Fibroblast of peridontal ligament (primary cell): ENCODE data around the gene SBSN.

Experiments
- DNase-seq: peaks from one replicate; pipeline ENCODE4 v3.0.0-alpha.2; 2010; ENCODE audit errors: extremely low read depth

Gene SBSN

GRCh38 chr19:35528218-35529038, at the start of gene SBSN:
SBSN (minus strand) TSS chr19:35528311; CDS start chr19:35528281, 30 bp downstream.
- peak; percentile 72 for DNase-seq

GRCh38 chr19:35571406-35571965, 43.4 kb upstream of the SBSN start:
- no peak for DNase-seq

- DNase-seq, result no peak
Observed at GRCh38 chr19:35569281-35569781, 41.2 kb upstream of the SBSN start.

- no peak for DNase-seq
Observed at GRCh38 chr19:35566738-35567137, 38.6 kb upstream of the SBSN start.

GRCh38 chr19:35565016-35565856, 37.1 kb upstream of the SBSN start:
- no peak for DNase-seq

GRCh38 chr19:35563207-35563829, 35.2 kb upstream of the SBSN start, which contains the start of gene ATP4A:
ATP4A (minus strand) TSS chr19:35563658; CDS start chr19:35563629, 29 bp downstream.
- DNase-seq, result no peak

GRCh38 chr19:35562776-35563175, 34.7 kb upstream of the SBSN start:
- no peak for DNase-seq

GRCh38 chr19:35562336-35562735, 34.2 kb upstream of the SBSN start:
- no peak for DNase-seq

GRCh38 chr19:35561436-35561835, 33.3 kb upstream of the SBSN start:
- DNase-seq, result no peak

GRCh38 chr19:35560677-35561076, 32.6 kb upstream of the SBSN start:
- DNase-seq, result no peak

- no peak for DNase-seq
Observed at GRCh38 chr19:35560271-35560670, 32.2 kb upstream of the SBSN start.

- no peak for DNase-seq
Observed at GRCh38 chr19:35559781-35560180, 31.7 kb upstream of the SBSN start.

GRCh38 chr19:35559281-35559659, 31.2 kb upstream of the SBSN start:
- no peak for DNase-seq

- DNase-seq, result no peak
Observed at GRCh38 chr19:35558400-35559280, 30.5 kb upstream of the SBSN start.

GRCh38 chr19:35557539-35558399, 29.7 kb upstream of the SBSN start:
- peak; percentile 6 for DNase-seq

- no peak for DNase-seq
Observed at GRCh38 chr19:35556846-35557538, 28.9 kb upstream of the SBSN start.

GRCh38 chr19:35556025-35556590, 28.0 kb upstream of the SBSN start:
- no peak for DNase-seq

- peak; percentile 15 for DNase-seq
Observed at GRCh38 chr19:35555301-35556005, 27.3 kb upstream of the SBSN start.
